Measurements from ENCODE around the gene GMDS.
"Not testable (repeated sequence)": the region's sequence is repeated elsewhere in the genome, so short reads cannot be mapped to it uniquely, and the experiment has no call there.

GMDS gene

DNA sequence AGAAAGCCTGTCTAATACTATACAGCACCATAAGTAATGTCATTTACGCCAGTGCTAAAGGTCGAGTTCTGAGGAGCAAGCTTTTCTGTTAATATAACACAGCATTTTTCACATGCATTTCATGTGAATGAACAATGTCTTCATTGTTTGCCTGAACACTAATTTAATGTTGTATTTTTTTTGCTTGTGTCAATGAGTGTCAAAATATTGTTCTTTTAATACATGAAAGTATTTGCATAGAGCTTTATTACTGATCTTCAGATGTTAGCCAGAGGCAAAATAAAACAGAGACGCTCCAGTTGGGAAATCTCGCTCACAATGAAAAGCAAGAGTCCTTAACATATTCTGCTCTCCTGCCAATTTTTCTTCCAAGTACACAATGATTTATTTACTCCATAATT lies 483.9 kb downstream of the GMDS start:
- no peak for DNase-seq

DNA sequence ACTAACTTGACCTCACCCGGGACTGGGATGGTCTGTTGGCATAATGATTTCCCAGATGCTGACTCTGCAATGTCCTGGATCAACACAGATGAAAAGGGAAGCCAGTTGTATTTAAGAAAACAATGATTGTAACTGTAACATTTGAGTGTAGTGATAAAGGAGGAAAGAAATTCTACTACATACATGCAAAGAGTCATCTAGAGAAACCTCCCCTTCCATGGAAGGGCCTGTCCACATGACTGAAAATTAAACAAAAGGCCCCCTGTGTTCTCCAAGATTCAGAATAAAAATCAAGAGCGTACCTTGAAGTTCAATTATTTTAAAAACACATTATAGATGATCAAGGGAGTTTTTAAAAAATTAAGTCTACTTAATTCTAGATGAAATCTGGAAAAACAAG lies 484.5 kb downstream of the GMDS start:
- DNase-seq = no peak

DNA sequence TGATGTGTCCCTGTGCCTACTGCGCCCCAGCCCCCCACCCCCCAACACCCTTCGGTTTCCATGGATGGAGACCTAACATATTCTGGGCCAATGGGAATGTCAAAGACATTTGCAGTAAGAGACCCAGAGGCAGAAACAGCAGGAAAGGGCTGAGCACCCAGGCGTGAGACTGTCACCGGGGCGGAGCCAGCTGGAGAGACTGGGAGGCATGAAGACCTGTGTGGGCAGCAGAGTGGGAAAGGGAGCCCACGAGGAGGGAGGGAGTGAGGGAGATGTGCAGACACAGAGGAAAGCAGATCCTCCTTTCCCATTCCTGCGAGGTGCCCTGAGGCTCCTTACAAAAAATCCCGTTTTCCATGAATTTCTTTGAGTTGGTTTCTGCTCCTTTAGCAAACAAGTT lies 485.5 kb downstream of the GMDS start:
- no peak for DNase-seq

DNA sequence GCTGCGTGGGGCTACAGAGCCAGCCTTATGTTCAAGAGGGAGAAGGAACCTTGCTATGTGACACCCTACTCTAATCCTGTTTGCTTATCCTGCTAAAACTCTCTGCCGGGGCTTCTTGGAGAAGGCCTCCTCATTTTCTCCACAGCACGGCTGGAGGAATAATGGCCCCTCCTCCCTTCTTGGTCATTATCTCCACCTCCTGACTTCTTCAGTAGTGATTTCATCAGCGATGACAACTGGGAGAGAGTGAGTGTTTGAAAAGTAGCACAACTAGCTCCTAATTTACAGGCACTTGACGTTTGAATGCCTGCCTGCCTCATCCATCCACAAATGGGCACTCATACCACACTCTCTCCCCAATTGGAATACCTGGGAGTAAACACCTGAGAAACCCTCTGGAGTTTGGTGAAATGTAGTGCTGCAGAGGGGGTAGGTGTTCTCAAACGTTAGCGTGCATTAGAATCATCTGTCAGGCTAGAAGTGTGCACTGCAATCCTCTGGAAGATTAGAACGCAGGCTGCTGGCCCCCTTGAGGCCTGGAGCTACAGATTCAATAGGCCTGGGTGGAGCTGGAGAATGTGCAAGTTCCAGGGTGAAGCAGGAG lies 487.2 kb downstream of the GMDS start:
- no peak for DNase-seq

DNA sequence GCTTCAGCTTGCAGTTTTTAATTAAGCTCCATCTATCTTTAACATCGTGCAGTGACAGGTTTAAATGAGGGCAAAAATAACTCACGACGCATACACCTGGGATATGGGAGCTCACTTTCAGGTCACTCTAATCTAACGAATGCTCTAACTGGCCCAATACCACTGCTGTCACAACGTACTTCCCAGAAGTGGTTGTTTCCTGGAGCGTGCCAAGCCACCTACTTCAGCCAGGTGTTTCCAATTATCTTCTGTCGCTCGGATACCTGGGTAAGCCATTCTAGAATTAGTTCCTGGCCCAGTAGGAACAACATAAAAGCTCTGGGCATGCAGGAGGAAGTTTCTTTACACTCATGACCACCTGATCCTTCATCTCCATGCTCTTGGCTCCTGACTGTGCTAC lies 488.3 kb downstream of the GMDS start:
- DNase-seq = no peak

DNA sequence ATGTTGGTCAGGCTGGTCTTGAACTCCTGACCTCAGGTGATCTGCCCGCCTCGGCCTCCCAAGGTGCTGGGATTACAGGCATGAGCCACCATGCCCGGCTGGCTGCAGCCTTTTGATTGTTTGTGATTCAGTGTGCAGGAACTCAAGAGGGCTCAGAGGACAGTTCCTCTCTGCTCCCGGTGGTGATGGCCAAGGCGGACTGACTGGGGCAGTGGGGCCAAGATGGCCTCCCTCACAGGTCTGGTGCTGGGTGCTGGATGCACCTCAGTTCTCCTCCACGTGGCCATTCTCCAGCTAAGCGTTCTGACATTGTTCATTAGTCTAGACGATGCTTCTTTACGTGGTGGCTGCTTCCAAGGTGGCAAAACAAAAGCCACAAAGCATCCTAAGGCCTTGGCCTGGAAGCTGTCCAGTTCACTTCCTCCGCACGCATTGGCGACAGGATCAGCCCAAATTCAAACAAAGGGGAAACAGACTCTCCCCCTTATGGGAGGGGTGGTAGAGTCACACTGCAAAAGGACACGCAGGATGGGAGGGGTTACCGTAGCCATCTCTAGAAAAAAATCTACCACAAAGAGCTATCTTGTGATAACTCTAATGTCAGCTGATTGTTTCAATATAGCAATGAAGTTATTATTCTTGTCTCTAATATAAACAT lies 488.8 kb downstream of the GMDS start:
- no peak for DNase-seq

DNA sequence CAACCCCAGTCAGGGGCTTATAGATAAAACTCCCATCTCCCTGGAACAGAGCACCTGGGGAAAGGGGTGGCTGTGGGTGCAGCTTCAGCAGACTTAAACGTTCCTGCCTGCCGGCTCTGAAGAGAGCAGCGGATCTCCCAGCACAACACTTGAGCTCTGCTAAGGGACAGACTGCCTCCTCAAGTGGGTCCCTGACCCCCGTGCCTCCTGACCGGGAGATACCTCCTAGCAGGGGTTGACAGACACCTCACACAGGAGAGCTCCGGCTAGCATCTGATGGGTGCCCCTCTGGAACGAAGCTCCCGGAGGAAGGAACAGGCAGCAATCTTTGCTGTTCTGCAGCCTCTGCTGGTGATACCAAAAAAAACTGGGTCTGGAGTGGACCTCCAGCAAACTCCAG lies 494.3 kb downstream of the GMDS start:
- DNase-seq = not testable (repeated sequence)

DNA sequence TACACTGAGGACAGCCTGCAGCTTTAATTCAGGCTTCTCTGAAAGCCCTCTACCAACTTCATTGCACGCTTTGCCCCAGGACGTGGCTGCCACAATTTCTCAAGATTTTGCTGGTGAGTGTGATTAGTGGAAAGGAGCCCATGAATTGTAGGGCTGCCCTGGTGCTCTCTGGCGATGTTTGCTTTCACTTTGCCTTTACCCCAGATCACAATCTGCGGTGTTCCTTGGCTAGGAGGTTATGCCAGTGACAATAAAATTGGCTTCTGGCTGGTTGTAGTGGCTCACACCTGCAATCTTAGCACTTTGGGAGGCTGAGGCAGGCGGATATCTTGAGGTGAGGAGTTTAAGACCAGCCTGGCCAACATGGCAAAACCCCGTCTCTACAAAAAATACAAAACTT lies 496.4 kb downstream of the GMDS start:
- DNase-seq = no peak

DNA sequence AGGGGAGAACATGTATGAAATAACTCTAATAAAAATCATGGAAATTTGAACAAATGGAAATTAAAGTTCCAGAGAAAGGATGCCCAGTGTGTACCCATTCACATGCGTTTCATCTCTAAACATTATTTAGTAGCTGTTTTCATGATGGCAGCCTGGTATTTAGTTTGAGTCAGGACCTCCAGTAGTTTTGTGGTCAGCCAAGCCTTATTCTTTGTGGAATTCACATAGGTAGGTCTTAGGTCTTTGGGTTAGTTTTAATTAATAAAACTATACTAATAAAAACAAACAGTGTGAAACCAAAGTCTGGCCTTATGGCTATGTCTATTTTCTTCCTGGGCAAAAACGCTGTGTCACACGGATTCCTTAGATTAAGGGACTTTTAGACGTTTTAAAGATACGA lies 497.9 kb downstream of the GMDS start:
- DNase-seq = no peak

DNA sequence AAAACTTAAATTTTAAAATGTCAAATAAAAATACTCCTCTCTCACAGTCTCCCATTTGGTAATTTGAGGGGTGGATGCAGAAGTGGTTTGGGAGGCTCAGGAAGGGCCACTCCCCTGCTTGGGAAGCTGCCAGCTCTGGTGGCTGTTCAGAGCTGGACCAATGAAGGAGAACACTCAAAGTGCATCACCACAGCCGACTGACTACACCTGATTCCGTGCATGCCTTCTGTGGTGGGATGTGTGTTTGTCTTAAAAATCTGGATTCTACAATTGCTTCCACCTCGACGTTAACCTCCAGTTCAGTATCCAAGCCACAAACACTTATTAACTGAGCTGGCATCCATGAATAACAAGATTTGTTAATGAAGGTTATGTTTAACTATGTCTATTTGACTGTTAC lies 498.4 kb downstream of the GMDS start:
- DNase-seq = no peak

DNA sequence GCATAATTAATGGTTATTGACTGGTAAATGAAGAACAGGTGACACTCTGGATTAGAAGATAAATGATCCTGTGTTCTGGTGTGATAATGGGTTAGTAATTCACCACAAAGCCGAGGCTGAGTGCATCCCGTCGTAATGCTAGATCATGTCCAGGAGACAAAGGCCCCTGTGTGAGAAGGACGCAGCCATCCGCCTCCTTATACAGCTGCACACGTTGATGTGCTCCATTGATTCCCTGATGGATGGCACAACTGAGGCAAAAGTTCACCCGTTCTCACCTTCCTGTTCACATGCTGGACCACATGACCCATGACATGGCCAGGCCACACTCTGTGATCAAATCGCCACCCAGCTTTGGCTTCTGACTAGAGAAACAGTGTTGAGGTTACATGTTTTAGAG lies 499.6 kb downstream of the GMDS start:
- DNase-seq = no peak

DNA sequence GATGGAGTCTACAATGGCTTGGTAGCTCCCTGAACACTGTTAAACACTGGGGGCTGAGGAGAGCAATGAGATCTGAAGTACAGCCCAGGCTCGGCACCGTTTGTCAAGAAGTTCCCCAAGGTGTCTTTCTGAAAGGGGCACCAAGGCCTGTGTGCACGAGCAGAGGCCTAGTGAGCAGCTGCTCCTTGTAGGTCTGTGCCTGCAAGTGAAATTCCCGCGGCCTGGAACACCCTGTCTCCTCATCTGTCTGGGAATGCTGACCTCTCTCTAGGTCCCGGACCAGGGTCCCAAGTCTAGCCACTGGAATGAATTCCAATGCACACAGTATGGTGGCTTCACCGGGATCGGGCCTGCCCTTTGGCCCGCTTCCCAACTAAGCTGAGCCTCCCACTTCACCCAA lies 500.9 kb downstream of the GMDS start:
- DNase-seq = no peak

DNA sequence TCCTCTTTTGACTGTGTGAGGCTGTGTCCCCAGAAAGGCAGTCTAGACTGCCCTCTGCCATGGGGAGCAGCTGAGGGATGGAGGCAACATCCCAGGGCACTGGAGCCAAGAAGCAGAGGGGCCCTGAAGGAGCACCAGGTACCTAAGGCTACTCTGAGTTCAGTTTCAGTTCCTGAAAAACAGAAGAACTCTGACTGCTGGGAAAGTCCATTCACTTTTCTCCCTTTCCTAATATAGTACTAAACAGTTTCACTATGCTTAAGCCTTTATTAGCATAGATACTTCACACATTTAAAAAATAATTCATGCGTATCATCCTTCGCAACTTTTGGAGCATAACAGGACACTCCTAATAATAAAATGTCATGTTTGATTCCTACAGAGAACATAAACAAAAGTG lies 505.7 kb downstream of the GMDS start:
- no peak for DNase-seq

DNA sequence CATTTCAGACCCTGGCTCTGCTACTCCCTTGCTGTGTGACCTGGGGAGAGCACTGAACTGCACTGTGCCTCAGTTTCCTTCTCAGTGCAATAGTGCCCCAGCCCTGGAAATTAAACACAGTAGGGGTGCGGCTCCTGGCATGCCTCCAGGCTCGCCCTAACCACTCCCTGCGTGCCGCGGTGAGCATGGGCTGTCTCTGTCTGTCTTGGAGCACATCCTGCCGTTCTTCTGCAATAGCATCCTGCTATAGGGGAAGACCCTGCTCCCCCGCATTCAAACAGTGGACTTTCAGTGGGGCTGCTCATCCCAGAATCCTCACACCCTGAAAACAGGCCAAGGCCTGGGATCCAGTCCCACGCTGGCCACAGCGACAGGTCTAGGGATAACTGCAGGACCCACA lies 506.2 kb downstream of the GMDS start:
- DNase-seq = no peak

DNA sequence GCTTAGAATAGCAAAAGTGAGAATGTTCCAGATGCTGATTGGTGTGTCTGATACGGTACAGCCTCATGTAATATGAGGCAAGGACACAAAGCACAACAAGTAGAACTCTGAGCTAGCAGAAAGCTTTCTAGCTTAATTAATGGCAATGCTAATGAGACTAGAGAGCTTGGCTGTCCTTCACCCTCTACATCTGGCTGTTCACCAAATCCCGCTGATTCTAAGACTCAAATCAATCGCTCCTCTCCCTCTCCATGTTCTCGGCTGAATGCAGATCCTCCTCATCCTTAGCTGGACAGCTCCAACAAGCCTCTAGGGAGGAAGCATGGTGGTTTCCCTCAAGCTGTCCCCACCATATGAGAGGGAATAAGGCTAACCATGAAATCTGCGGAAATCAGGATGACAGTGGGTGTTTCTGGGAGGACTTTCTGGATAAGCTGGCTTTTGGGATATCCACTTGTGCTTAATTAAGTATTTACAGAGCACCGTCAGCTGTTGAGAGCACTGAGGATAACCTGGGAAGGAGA lies 506.8 kb downstream of the GMDS start:
- no peak for DNase-seq

DNA sequence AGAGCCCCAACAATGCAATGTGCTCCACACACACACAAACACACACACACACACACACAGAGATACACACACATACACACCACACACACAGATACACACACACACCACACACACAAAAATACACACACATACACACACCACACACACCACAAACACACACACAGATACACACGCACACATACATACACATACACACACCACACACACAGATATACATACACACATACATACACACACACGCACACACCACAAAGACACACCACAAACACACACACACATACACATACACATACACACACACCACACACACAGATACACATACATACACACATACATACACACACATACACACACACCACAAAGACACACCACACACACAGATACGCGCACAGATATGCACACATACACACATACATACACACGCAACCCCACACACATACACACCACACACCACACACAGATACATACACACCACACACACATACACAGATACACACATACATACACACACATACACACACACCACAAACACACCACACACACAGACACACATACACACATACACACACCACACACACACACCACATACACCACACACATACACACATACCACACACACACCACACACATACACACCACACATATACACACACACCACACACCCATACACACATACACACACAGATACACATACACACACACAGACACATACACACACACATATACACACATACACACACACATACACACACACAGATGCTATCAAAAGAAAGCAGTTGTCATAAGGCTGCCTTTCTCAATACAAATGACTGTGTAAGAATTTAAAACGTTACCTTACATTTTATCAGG lies 507.7 kb downstream of the GMDS start:
- no peak for DNase-seq

DNA sequence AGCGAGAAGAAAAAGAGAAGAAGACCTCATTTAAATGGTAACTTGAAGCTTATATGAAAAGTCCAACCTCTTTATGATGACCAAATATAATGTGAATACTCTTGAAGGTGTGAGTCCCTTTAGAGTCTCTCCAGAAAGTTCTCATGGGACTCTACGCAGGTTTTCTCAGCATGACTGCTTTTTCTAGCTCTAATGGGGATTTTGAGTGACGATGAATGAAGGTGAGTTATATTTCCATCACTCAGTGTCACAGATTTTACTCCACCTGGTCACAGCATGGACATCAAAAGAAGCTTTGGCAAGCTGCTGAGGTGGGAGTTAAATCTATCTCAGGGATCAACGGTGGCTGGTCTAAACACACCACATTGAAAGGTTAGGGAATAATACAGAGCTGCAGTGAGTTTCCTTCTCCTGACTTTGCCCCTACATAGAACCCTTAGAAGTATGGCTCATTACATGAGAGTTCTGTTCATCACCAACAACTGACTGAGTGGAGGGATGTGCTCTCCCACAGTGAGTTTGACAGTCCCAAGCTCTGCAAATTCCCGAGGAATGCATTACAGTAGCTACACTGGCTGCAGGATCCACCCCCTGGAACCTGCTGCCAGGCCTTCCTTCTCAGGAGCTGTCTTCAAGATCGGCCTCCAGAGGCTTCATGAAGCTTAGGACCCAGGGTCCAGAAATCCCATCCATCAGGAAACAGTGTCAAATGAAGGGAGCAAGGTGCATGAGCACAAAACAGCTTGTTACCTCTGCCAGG lies 508.9 kb downstream of the GMDS start:
- DNase-seq = no peak

DNA sequence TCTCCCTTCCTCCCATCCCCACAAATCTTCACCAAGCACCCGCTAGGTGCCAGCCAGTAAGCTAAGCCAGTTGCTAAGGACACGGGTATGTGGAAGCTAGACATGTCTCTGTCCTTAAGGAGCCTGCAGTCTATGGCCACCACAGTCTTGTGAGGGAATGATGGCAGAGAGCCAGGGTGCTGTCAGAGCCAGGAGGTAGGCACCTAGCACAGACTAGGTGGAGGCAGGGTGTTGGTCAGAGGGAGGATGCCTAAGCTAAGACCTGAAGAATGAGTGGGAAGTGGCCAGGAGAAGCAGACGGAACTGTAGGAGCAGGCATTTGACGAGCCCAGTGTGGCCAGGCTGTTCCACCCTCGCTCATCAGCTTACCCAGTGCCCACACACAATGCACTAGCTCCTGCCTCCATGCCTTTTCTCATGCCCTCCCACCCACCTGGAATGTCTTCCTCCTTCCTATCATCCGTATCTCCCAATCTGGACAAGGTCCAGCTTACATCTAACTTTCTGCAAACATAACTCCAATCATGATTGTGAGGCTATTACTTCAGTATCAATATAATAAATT lies 510.1 kb downstream of the GMDS start:
- no peak for DNase-seq

DNA sequence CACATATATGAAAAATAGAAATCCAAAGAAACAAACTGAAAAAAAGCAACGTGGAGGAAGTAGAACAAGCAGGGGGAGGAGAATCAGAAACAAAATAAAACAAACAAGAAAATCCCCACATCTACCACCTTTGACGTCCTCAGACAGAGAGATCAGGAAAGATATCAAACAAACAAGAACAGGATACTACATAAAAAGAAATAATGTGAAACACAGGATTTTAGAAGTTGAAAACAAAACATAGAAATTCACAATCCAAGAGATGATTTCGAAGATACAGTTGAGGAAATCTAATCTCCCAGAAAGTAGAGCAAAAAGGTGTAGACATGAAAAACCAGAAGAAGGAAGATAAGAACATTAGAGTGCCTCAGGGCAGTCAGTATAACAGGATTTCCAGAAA lies 514.5 kb downstream of the GMDS start:
- DNase-seq = no peak

DNA sequence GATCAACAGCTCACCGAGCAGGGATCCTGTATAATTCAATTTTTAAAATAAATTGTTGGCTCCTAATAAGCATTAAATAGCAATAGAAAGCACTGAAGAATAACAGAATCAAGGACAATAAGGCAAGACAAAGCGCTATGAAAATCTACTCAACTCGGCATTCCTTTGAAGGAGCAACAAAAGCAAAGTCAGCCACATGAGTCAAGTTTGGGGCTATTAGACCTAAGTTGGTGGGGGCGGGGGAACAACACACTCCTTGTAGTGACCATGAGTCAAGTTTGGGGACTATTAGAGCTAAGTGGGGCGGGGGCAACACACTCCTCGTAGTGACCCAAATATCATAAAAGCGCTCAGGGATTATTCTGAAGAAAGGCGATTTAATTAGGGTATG lies 515.7 kb downstream of the GMDS start:
- no peak for DNase-seq

DNA sequence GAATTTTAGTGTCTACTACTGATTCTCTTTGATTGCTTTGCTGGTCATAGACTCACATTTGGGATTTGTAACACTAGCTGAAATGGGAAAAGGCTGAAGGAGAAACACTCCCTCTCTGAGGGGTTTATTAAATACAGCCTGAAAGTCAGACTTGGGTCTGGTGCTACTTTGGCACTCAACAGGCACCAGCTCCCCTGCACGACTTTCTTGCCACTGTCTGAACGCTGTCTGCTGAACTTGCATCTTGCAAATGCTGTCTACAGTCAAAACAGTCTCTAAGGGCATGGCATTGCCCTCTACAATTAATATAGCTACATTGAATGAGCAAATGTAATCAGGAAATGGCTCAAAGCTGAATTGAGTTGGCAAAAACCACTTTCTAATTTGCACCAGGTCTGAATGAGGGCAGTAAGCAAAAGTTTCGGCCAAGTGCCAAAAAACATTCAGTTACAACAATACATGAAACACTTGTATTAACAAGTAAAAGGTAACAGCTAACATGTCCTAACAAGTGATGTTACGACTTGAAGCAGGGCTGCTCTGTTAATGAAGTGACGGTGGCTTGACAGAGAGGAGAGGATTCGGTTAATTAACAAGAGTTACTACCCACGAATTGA lies 516.2 kb downstream of the GMDS start:
- no peak for DNase-seq

DNA sequence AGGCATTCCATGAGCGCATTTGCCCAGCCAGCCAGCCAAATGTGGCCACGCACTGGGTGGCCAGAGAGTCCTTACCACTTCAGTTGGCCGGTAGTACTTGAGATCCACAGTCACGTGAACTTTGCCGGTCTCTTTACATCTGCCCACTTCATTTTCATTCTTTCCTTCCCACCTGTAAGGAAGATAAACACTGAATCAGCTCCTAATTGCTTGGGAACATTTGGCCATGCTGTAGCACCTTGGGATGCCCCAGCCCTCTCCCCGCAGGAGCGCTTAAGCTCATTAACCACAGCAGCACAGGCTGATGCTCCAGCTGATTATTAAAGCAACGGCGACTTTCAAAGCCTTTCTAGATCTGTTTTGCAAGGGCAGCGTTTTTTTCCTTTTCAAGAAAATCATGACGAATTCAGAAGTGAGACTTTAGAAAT lies 519.0 kb downstream of the GMDS start:
- no peak for DNase-seq

DNA sequence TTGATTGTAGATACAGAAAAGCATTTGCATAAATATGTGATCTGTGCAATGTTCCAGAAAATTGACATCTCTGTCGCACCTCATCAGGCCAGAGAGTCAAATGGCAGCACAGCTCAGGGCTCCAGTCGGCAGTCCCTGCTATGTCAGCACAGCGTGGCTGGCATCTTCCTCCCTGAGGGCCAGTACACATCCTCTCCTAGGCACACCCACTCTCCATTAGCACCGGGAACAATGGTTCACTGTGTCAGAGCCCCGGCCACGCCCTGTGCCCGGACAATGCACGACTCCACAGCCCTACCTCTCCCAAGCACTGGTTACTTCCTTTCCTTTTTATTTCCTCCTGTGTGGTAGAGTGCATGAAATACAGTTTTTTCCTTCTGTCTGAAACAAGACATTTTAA lies 520.8 kb downstream of the GMDS start:
- DNase-seq = no peak

Measured in hematopoietic multipotent progenitor cell treated with erythropoietin and hydrocortisone succinate and interleukin-3 and kit ligand, for 6 days (in vitro differentiated cells).